HepG2 (cell line): ENCODE results near the gene VPS26B. TPM values are rescaled to one million over a fixed set of nuclear protein-coding genes. Genes with fewer than 3 reads are reported as not detected.
A peak's percentile ranks its signal among the peaks of the same experiment; 100 is the strongest.

Experiments
- ATAC-seq: fragments of 200-7000 bp; cut with Tn5 transposase; 3 replicates; pipeline ENCODE4 v1.9.1; 2020; ENCODE audit warnings: mild to moderate bottlenecking, moderate library complexity
- BruUV-seq: library from RNA; stranded (reverse); fragments of 400-500 nt; replicated peaks from 2 replicates; lab custom pipeline; 2021; lab: Mats Ljungman, UMichigan
- CTCF ChIA-PET: fragments of 300-600 bp; formaldehyde crosslinking; extraction: SDS; loops from one replicate; lab custom pipeline; 2021; ENCODE audit warnings: low total read pairs, inconsistent platforms, low intra/inter-chr PET ratio; lab: Yijun Ruan, JAX
- POLR2A ChIA-PET: fragments of 350-600 bp; sonication (Branson Sonifier 250); formaldehyde crosslinking; loops from one replicate; lab custom pipeline; 2020; ENCODE audit warnings: antibody characterized with exemption, inconsistent platforms; lab: Yijun Ruan, JAX
- DNase-seq: peaks from one replicate; pipeline ENCODE4 v3.0.0-alpha.2; 2015; ENCODE audit warnings: low spot score
- FAIRE-seq: peaks from 3 replicates; lab custom pipeline; 2011; peaks lifted over from hg19 to GRCh38; lab: Jason Lieb, UNC
- H2AFZ ChIP-seq: one replicate; pipeline ENCODE4 v1.6.1; 2011; ENCODE audit warnings: low read length, inconsistent platforms
- H3K27ac ChIP-seq: fragments of 300-600 bp; 3 replicates; pipeline ENCODE4 v1.8.0; 2011; ENCODE audit warnings: mixed run types, mild to moderate bottlenecking, mixed read lengths, low read length, inconsistent platforms; ENCODE audit not compliant: insufficient read depth; ENCODE audit errors: extremely low read length
- H3K27me3 ChIP-seq, 2 experiments: fragments of 200-600 bp in 1 of 2; 2 replicates in 1 of 2; 3 replicates in 1 of 2; pipeline versions ENCODE4 v1.6.0 to v1.8.0; 2011; ENCODE audit warnings: low read length in 2 of 2, mild to moderate bottlenecking in 2 of 2, moderate library complexity in 2 of 2, inconsistent platforms in 1 of 2; ENCODE audit not compliant: insufficient read depth in 2 of 2, control insufficient read depth in 1 of 2
- H3K36me3 ChIP-seq, 2 experiments: fragments of 200-600 bp in 1 of 2; replicated peaks in 1 of 2; 2 replicates in 1 of 2; 3 replicates in 1 of 2; pipeline versions ENCODE4 v1.5.1 to v1.8.0; 2011; ENCODE audit warnings: low read length in 2 of 2, inconsistent platforms in 1 of 2; ENCODE audit not compliant: insufficient read depth in 2 of 2, control insufficient read depth in 1 of 2
- H3K4me1 ChIP-seq: 2 replicates; pipeline ENCODE4 v1.5.1; 2012; ENCODE audit warnings: low read length, inconsistent platforms; ENCODE audit not compliant: insufficient read depth
- H3K4me2 ChIP-seq: 2 replicates; pipeline ENCODE4 v1.6.0; 2011; ENCODE audit warnings: low read depth, low read length, inconsistent platforms
- H3K4me3 ChIP-seq, 3 experiments: fragments of 200-600 bp in 1 of 3; sonication (generic), shearing (Covaris generic) in 1 of 3; replicated peaks in 1 of 3; 2 replicates each; pipeline ENCODE4 v1.5.1; 2011 to 2016; ENCODE audit warnings: low read length in 3 of 3, inconsistent platforms in 2 of 3, low read depth in 2 of 3, mild to moderate bottlenecking in 2 of 3, control low read depth in 1 of 3, mixed read lengths in 1 of 3; ENCODE audit not compliant: insufficient read depth in 1 of 3
- H3K79me2 ChIP-seq: one replicate; pipeline ENCODE4 v1.6.1; 2011; ENCODE audit warnings: low read length, inconsistent platforms; ENCODE audit not compliant: insufficient read depth
- H3K9ac ChIP-seq: 2 replicates; pipeline ENCODE4 v1.6.0; 2011; ENCODE audit warnings: mild to moderate bottlenecking, low read depth, low read length, inconsistent platforms; ENCODE audit not compliant: insufficient read depth
- H3K9me3 ChIP-seq: 2 replicates; pipeline ENCODE4 v1.5.1; 2012; ENCODE audit warnings: mild to moderate bottlenecking, low read length
- H4K20me1 ChIP-seq: 2 replicates; pipeline ENCODE4 v1.6.0; 2011; ENCODE audit warnings: inconsistent platforms, mild to moderate bottlenecking, low read length, moderate library complexity; ENCODE audit not compliant: insufficient read depth
- ARID2 ChIP-seq: sonication (generic); formaldehyde crosslinking; IDR thresholded peaks from 2 replicates; pipeline ENCODE4 v1.8.1; 2022; ENCODE audit warnings: mild to moderate bottlenecking, missing genetic modification reagents, borderline replicate concordance
- CERS6 ChIP-seq: sonication (generic); formaldehyde crosslinking; IDR thresholded peaks from 2 replicates; pipeline ENCODE4 v1.5.0; 2020; ENCODE audit warnings: missing genetic modification reagents
- CHD2 ChIP-seq: IDR thresholded peaks from 2 replicates; pipeline ENCODE4 v1.6.1; 2011; ENCODE audit warnings: low read depth, low read length, improper control_type of control experiment
- PAWR ChIP-seq: sonication (generic); formaldehyde crosslinking; IDR thresholded peaks from 2 replicates; pipeline ENCODE4 v1.4.0; 2020; ENCODE audit warnings: missing genetic modification reagents, mild to moderate bottlenecking, borderline replicate concordance
- REST ChIP-seq, 2 experiments: IDR thresholded peaks; 2 replicates each; pipeline ENCODE4 v1.6.1; 2011 to 2012; ENCODE audit warnings: low read length in 2 of 2, borderline replicate concordance in 1 of 2, low read depth in 1 of 2, mild to moderate bottlenecking in 1 of 2, moderate library complexity in 1 of 2
- RNF219 ChIP-seq: sonication (generic); formaldehyde crosslinking; IDR thresholded peaks from 2 replicates; pipeline ENCODE4 v1.5.0; 2020; ENCODE audit warnings: mild to moderate bottlenecking, missing genetic modification reagents
- SALL1 ChIP-seq: sonication (generic); formaldehyde crosslinking; IDR thresholded peaks from 2 replicates; pipeline ENCODE4 v1.8.0; 2022; ENCODE audit warnings: mild to moderate bottlenecking, missing genetic modification reagents
- SIN3A ChIP-seq: IDR thresholded peaks from 2 replicates; pipeline ENCODE4 v1.6.1; 2011; ENCODE audit warnings: low read depth, mild to moderate bottlenecking, control low read depth, low read length, borderline replicate concordance
- ZNF234 ChIP-seq: sonication (generic); formaldehyde crosslinking; conservative IDR thresholded peaks from 2 replicates; pipeline ENCODE4 v1.5.1; 2020; ENCODE audit warnings: mild to moderate bottlenecking, missing genetic modification reagents
- WGBS: methylation state at CpG from one replicate; pipeline ENCODE4 v1.1.6; 2017; ENCODE audit warnings: low lambda C conversion rate; 5-methylcytosine and 5-hydroxymethylcytosine counted together
- in situ Hi-C: cut with HindIII; loops from 2 replicates; pipeline ENCODE4 v1.10.0; 2017; ENCODE audit warnings: low pct_unique_long_range_greater_than_20kb; ENCODE audit not compliant: extremely low pct_ligation_motif_present
- intact Hi-C: fragments of 100-400 bp; cut with micrococcal nuclease; formaldehyde crosslinking; loops from one replicate; pipeline ENCODE4 v1.10.0; 2022; ENCODE audit not compliant: unreplicated experiment
- polyA plus RNA-seq, 8 experiments: library from polyadenylated mRNA; depleted of rRNA in 3 of 8; stranded (reverse) in 7 of 8; unstranded in 1 of 8; fragments of >200 nt; fragmentation: Illumina TruSeq in 4 of 8; extraction: Trizol in 4 of 8; gene quantifications; 2 replicates each; pipeline versions ENCODE4 v1.2.1 to v1.2.3, GENCODE V29; 2011 to 2016; ENCODE audit warnings: low read depth in 4 of 8, missing spikeins in 1 of 8, mixed read lengths in 1 of 8; ENCODE audit not compliant: insufficient read depth in 1 of 8
- total RNA-seq, 5 experiments: library from RNA; depleted of rRNA; stranded (reverse); fragments of >200 nt; fragmentation: Illumina TruSeq; extraction: Trizol; gene quantifications; 2 replicates each; pipeline ENCODE4 v1.2.3, GENCODE V29; 2016; ENCODE audit warnings: low read depth in 1 of 5

The VPS26B gene
- total and polyA plus RNA-seq, 2 of the 13 experiments (the other 11 are each of a cell fraction or from before 2014, with no cell fraction given) = 20.2 to 23.2 TPM

- BruUV-seq = TSS peak; percentile 68
- 11% methylated on average over 21 of the region's 27 CpGs for WGBS
- Histone ChIP-seq H3K36me3 (peaks cover 9 to 34% of the 10 kb centered on the region in 2 experiments; a peak in 4 of 5 replicates), H3K4me1 (peaks cover 24% of the 10 kb centered on the region), H3K9ac (peak overlapping the region; percentile 71), H3K79me2 (peaks cover 21% of the 10 kb centered on the region), H3K4me3 (peak overlapping the region; percentile 75 to 98 (median 86)), H3K27ac (peak overlapping the region; percentile 61), H3K9me3 (no peaks in the 10 kb centered on the region), H3K4me2 (peak overlapping the region; percentile 73), H3K27me3 (no peaks in the 10 kb centered on the region), H2AFZ (peak overlapping the region; percentile 98), H4K20me1 (no peaks in the 10 kb centered on the region)
- FAIRE-seq (no peak), DNase-seq (no peak), ATAC-seq (peak; percentile 42)
- ChIA-PET POLR2A (interaction anchor here (0.9 to 1.8 kb wide), 2 partner anchors 28 kb away, joined by 4 to 12 read pairs; partner anchors contain the start of genes NCAPD3 and VPS26B), CTCF (no interaction called here)
- in situ Hi-C loops = no loop called here
- intact Hi-C loops = loop anchor here (2.0 kb wide), 1 partner anchor 28 kb away; the partner anchor contains the start of gene VPS26B
- TF ChIP-seq REST (IDR thresholded peaks at IDR 0.05; ENCODE audit: borderline replicate concordance in 1 of 2, low read depth in 1 of 2, low read length in 2 of 2) = peak in 1 of 2 experiments; percentile 54; a peak in 1 of 4 replicates
- TF ChIP-seq SIN3A = peak; percentile 16; the same call in 1 of the 2 replicates
- no peak for TF ChIP-seq CERS6
- TF ChIP-seq ZNF234 (CRISPR knock-in tag) = 0 out of 2 replicates have a peak, but pooled peaks have one; percentile 30
- no peak for TF ChIP-seq PAWR
- TF ChIP-seq RNF219 = 0 out of 2 replicates have a peak, but pooled peaks have one; percentile 11
- TF ChIP-seq SALL1 (CRISPR knock-in tag) = 0 out of 2 replicates have a peak, but pooled peaks have one; percentile 7
- TF ChIP-seq ARID2 (CRISPR knock-in tag) = 0 out of 2 replicates have a peak, but pooled peaks have one; percentile 4
- TF ChIP-seq CHD2 = peak; percentile 45; the same call in 1 of the 2 replicates
Observed at GRCh38 chr11:134252346-134253187, 28.1 kb downstream of the VPS26B start.
